Kidney capillary endothelial cell (primary cell): Measurements from ENCODE around the gene TFAP2E.
"Not testable (repeated sequence)": the region's sequence is repeated elsewhere in the genome, so short reads cannot be mapped to it uniquely, and the experiment has no call there.

Experiments used
- DNase-seq: peaks from one replicate; pipeline ENCODE4 v3.0.0-alpha.2; 2018; ENCODE audit warnings: low spot score

Gene TFAP2E

DNA sequence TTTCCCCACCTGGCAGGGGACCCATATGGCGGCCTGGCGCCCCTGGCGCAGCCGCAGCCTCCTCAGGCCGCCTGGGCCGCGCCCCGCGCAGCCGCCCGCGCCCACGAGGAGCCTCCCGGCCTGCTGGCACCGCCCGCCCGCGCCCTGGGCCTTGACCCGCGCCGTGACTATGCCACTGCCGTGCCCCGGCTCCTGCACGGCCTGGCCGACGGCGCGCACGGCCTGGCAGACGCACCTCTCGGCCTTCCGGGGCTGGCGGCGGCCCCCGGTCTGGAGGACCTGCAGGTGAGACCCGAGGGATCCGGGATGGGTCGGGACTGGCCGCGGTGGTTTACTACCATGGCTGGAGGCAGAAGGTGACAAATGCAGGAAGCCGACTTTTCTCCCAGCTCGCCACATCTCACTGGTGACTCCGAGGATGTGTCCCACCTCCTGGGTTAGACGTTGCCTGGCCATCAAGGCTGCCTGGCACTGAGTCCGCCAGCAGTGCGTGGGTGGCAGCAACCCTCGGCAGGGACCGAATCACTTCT, 1.1 kb downstream of the TFAP2E start:
- DNase-seq: no peak

- DNase-seq: no peak
These were observed 1.7 kb downstream of the TFAP2E start for GRCh38 chr1:35574655-35575415.

DNA sequence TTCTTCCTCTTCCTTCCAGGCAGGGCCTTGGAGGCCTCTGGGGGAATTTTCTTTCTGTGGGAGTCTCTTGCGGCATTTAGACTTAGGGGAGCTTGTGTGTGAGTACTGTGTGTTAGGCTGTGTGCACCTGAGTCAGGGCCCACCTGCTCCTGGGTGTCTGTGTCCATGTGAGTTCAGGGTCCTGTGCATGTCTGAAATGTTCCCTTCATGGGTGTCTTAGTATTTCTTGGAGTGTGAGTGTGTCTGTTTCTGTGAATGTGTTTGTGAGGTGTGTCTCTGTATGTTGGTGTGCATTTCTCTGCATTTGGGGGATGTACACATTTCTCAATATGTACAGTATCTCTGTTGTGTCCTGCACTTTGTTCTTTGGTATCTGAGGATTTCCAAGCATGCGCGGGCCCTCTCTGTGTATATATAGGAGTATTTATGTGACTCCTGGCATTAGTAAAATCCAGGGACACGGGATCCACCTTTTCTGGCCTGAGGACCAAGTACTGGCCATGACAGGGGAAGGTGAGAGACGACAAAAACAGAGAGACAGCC, 2.4 kb downstream of the TFAP2E start:
- no peak for DNase-seq

DNA sequence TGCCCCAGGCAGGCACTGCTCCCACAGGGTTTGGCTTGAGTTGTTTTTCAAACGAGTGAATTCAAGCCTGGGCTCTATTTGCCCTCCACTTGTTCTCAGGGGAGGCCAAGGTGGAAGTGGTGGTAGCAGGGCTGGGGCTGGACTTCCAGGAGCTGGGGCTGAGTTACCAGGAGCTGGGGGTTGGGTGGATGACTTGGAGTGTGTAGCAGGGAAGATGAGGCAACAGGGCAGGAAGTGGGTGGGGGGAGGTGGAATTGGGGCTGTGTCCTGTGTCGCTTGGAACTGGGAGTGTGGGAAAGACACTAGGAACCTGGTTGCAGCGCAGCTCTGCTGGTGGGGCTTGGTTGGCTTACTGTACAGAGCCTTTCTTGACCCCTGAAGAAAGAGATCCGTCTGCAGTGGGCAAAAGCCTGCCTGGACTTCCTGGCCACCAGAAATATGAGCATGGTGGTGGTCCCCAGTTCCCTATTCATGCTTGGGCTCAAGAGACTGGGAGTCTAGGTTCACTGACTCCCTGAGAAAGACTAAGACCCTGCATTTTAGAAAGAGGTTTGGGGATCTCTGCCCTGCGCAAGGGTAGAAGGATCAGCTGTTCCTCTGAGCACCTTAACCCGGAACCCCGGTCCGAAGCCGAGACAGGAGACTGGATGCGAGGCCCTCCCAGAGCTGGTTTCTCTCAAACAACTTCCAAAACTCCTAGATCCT, 3.1 kb downstream of the TFAP2E start:
- DNase-seq: no peak

- DNase-seq: not testable (repeated sequence)
These were observed 3.6 kb downstream of the TFAP2E start for GRCh38 chr1:35576766-35577070.

DNA sequence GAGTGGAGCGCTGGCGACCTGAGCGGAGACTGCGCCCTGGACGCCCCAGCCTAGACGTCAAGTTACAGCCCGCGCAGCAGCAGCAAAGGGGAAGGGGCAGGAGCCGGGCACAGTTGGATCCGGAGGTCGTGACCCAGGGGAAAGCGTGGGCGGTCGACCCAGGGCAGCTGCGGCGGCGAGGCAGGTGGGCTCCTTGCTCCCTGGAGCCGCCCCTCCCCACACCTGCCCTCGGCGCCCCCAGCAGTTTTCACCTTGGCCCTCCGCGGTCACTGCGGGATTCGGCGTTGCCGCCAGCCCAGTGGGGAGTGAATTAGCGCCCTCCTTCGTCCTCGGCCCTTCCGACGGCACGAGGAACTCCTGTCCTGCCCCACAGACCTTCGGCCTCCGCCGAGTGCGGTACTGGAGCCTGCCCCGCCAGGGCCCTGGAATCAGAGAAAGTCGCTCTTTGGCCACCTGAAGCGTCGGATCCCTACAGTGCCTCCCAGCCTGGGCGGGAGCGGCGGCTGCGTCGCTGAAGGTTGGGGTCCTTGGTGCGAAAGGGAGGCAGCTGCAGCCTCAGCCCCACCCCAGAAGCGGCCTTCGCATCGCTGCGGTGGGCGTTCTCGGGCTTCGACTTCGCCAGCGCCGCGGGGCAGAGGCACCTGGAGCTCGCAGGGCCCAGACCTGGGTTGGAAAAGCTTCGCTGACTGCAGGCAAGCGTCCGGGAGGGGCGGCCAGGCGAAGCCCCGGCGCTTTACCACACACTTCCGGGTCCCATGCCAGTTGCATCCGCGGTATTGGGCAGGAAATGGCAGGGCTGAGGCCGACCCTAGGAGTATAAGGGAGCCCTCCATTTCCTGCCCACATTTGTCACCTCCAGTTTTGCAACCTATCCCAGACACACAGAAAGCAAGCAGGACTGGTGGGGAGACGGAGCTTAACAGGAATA, 4.2 kb downstream of the TFAP2E start:
- no peak for DNase-seq

- DNase-seq: no peak
These were observed 7.9 kb downstream of the TFAP2E start for GRCh38 chr1:35580949-35581388.

- not testable (repeated sequence) for DNase-seq
These were observed 8.5 kb downstream of the TFAP2E start for GRCh38 chr1:35581621-35582020.

GRCh38 chr1:35585281-35585680, 12.2 kb downstream of the TFAP2E start:
- no peak for DNase-seq

- DNase-seq: not testable (repeated sequence)
These were observed 12.7 kb downstream of the TFAP2E start for GRCh38 chr1:35585805-35586204.

GRCh38 chr1:35586808-35587207, 13.7 kb downstream of the TFAP2E start:
- no peak for DNase-seq

GRCh38 chr1:35587736-35588135, 14.6 kb downstream of the TFAP2E start:
- DNase-seq: no peak

GRCh38 chr1:35588197-35588910, 15.2 kb downstream of the TFAP2E start:
- no peak for DNase-seq

DNA sequence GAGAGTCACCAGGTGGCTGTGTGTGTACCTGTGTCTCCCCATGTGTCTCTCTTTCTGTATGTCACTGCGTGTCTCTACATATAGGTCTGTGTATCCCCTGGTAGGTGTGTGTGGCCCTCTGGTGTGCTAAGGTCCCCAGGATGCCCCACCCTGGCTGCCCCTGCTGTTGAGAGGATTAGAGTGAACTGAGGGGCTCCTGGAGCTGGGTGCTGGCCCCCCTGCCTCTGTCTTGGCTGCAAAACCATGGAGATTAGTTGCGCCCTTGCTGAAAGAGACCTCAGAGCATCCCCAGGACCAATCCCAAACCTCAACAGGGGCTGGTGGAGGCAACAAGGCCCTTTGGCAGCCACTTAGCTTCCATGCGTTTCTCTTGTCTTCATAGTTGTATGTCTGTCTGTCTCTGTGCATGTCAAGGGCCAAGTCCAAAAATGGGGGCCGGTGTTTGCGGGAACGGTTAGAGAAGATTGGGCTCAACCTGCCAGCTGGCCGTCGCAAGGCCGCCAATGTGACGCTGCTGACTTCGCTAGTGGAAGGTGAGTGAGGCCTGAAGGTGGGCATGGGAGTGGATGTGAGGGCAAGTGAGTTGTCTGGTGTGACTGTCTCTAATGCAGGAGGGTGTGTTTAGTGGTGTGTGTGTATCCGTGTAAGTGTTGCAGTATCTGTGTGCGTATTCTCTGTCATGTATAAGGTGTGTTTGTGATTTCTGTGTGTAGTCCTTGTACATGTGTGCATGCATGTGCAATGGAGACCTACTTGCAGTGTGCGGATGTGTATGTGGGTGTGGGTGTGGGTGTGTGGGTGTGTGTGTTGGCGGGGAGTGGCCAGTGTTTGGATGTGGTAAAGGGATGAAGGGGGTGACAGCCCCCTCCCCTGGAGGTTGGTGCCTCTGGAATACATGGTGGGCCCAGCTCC, 16.7 kb downstream of the TFAP2E start:
- no peak for DNase-seq

- no peak for DNase-seq
These were observed 17.4 kb downstream of the TFAP2E start for GRCh38 chr1:35590476-35591040.

DNA sequence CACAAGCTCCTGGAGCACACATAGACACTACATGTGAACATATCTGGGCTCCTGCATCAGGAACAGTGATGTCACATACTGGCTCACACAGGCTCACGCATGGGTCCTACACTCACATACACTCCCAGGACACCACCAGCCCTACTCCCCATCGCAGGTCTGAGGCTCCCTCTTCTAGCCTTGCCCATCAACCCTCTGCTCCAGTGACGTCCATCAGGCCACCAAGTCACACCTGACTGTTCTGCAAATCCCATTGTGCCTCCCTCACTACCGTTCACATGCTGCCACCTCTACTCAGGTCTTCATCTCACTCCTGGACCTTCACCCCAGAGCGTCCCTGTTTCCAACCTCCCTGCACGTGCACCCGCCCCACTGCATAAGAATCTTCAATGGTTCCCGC, 18.1 kb downstream of the TFAP2E start:
- no peak for DNase-seq

DNA sequence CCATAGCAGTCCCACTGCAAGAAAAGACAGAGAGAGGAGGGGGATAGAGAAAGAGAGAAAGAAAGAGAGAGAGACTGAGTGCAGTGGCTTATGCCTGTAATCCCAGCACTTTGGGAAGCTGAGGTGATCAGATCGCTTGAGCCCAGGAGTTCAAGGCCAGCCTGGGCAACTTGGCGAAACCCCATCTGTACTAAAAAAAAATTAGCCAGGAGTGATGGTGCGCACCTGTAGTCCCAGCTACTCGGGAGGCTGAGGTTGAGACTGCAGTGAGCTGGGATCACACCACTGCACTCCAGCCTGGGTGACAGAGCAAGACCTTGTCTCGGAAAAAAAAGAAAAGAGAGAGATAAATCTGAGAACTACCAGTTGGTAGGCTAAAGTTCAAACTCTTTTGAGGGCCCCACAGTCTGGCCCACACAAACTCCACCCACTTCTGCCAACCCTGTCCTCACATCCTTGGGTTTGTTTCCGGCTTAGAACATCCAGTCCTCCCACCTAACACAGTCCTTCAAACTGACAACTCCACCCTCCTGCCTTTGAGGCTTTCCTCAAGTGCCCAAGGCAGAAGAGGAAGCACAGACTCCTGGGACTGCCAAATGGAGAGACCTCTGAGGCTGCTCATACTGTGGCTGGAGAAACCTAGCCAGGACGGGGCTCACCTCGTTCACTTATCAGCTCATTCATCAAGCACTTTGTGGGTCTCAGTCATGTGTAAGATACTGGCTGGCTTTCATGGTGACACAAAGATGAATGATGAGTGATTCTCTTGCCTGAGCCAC, 20.1 kb downstream of the TFAP2E start:
- no peak for DNase-seq

GRCh38 chr1:35594005-35594760, 21.1 kb downstream of the TFAP2E start:
- no peak for DNase-seq
